HCT116 (cell line): Measurements from ENCODE around the gene CALML3. TPM values are rescaled to one million over a fixed set of nuclear protein-coding genes. Genes with fewer than 3 reads are reported as not detected.

Source experiments
- ATAC-seq: fragments of 200-7000 bp; cut with Tn5 transposase; 2 replicates; pipeline ENCODE4 v1.9.1; 2020; ENCODE audit warnings: mild to moderate bottlenecking, moderate library complexity
- BruUV-seq: library from RNA; stranded (reverse); fragments of 400-500 nt; replicated peaks from 2 replicates; lab custom pipeline; 2021; lab: Mats Ljungman, UMichigan
- CTCF ChIA-PET: fragments of 300-600 bp; sonication (Branson Sonifier 250); formaldehyde crosslinking; loops from one replicate; lab custom pipeline; 2021; ENCODE audit warnings: antibody characterized with exemption; lab: Charles Lee
- POLR2A ChIA-PET: fragments of 300-600, 350-600 bp; sonication (Branson Sonifier 250); formaldehyde crosslinking; loops from one replicate; lab custom pipeline; 2021; ENCODE audit warnings: antibody characterized with exemption; lab: Charles Lee
- RAD21 ChIA-PET, 2 experiments: fragments of 300-600 bp; sonication (Branson Sonifier 250); formaldehyde crosslinking; loops; one replicate each; lab custom pipeline; 2023; ENCODE audit warnings: low total read pairs in 2 of 2; ENCODE audit not compliant: uncharacterized antibody in 2 of 2, unreplicated experiment in 2 of 2, low non-redundant PET in 1 of 2; lab: Charles Lee
- DNase-seq: peaks from one replicate; pipeline ENCODE4 v3.0.0-alpha.2; 2010; ENCODE audit warnings: low read depth, low spot score
- H2AFZ ChIP-seq: fragments of 200-600 bp; shearing (Covaris generic), sonication (generic); 2 replicates; pipeline ENCODE4 v1.6.1; 2017; ENCODE audit warnings: low read depth, mixed run types, mixed read lengths, antibody characterized with exemption, low read length; ENCODE audit not compliant: poor library complexity, severe bottlenecking
- H3K27ac ChIP-seq: 2 replicates; pipeline ENCODE4 v1.5.1; 2012; ENCODE audit warnings: low read depth, low read length
- H3K27me3 ChIP-seq: fragments of 200-600 bp; sonication (generic); 2 replicates; pipeline ENCODE4 v1.6.1; 2016; ENCODE audit warnings: mixed run types, low read length, mixed read lengths; ENCODE audit not compliant: insufficient read depth
- H3K36me3 ChIP-seq, 2 experiments: fragments of 200-500 bp in 1 of 2; fragments of 200-600 bp in 1 of 2; sonication (Bioruptor generic) in 1 of 2; sonication (generic) in 1 of 2; 2 replicates each; pipeline versions ENCODE4 v1.5.1 to v1.6.1; 2014 to 2016; ENCODE audit warnings: low read length in 2 of 2, inconsistent platforms in 1 of 2, mixed read lengths in 1 of 2, mixed run types in 1 of 2; ENCODE audit not compliant: insufficient read depth in 2 of 2, control insufficient read depth in 1 of 2
- H3K4me1 ChIP-seq, 2 experiments: fragments of 200-600 bp in 1 of 2; sonication (generic) in 1 of 2; 2 replicates each; pipeline versions ENCODE4 v1.5.1 to v1.6.1; 2012 to 2017; ENCODE audit warnings: low read length in 2 of 2, inconsistent platforms in 1 of 2, mild to moderate bottlenecking in 1 of 2, mixed read lengths in 1 of 2, mixed run types in 1 of 2, moderate library complexity in 1 of 2; ENCODE audit not compliant: insufficient read depth in 2 of 2, control insufficient read depth in 1 of 2
- H3K4me2 ChIP-seq: fragments of 200-600 bp; sonication (generic); 2 replicates; pipeline ENCODE4 v1.6.1; 2017; ENCODE audit warnings: mixed run types, low read length, mixed read lengths
- H3K4me3 ChIP-seq, 2 experiments: fragments of 200-600 bp in 1 of 2; sonication (generic) in 1 of 2; replicated peaks in 1 of 2; 2 replicates each; pipeline ENCODE4 v1.5.1; 2011 to 2016; ENCODE audit warnings: low read length in 2 of 2, control low read depth in 1 of 2, low read depth in 1 of 2, mild to moderate bottlenecking in 1 of 2, mixed read lengths in 1 of 2, mixed run types in 1 of 2
- H3K79me2 ChIP-seq: fragments of 200-600 bp; sonication (generic); 2 replicates; pipeline ENCODE4 v1.6.1; 2017; ENCODE audit warnings: mild to moderate bottlenecking, mixed run types, low read length, moderate library complexity, mixed read lengths; ENCODE audit not compliant: insufficient read depth
- H3K9ac ChIP-seq: fragments of 200-600 bp; sonication (generic); 2 replicates; pipeline ENCODE4 v1.6.1; 2016; ENCODE audit warnings: low read length, mixed read lengths
- H3K9me2 ChIP-seq: fragments of 200-600 bp; sonication (generic), shearing (Covaris generic); 2 replicates; pipeline ENCODE4 v1.6.1; 2017; ENCODE audit warnings: mixed run types, mild to moderate bottlenecking, moderate library complexity; ENCODE audit not compliant: insufficient read depth
- H3K9me3 ChIP-seq, 2 experiments: fragments of 200-500 bp in 1 of 2; fragments of 200-600 bp in 1 of 2; sonication (Bioruptor generic) in 1 of 2; sonication (generic) in 1 of 2; 2 replicates each; pipeline ENCODE4 v1.6.1; 2014 to 2017; ENCODE audit warnings: low read length in 2 of 2, mixed read lengths in 2 of 2, inconsistent platforms in 1 of 2, low read depth in 1 of 2, mild to moderate bottlenecking in 1 of 2, mixed run types in 1 of 2, moderate library complexity in 1 of 2; ENCODE audit not compliant: control insufficient read depth in 1 of 2, insufficient read depth in 1 of 2
- H4K20me1 ChIP-seq: fragments of 200-600 bp; sonication (generic), shearing (Covaris generic); 2 replicates; pipeline ENCODE4 v1.6.1; 2017; ENCODE audit warnings: mixed run types, mild to moderate bottlenecking, moderate library complexity; ENCODE audit not compliant: insufficient read depth
- CEBPB ChIP-seq: IDR thresholded peaks from 2 replicates; pipeline ENCODE4 v1.6.1; 2012; ENCODE audit warnings: low read depth
- ELF1 ChIP-seq: IDR thresholded peaks from 2 replicates; pipeline ENCODE4 v1.6.1; 2012; ENCODE audit warnings: low read depth, borderline replicate concordance
- EZH2 ChIP-seq: fragments of 200-600 bp; sonication (generic); IDR thresholded peaks from 2 replicates; pipeline ENCODE4 v1.6.1; 2017; ENCODE audit warnings: antibody characterized with exemption, mixed run types
- FOSL1 ChIP-seq: IDR thresholded peaks from 2 replicates; pipeline ENCODE4 v1.6.1; 2012; ENCODE audit warnings: low read depth
- JUND ChIP-seq: IDR thresholded peaks from 2 replicates; pipeline ENCODE4 v1.6.1; 2012
- POLR2A ChIP-seq: IDR thresholded peaks from 2 replicates; pipeline ENCODE4 v1.7.0; 2011; ENCODE audit warnings: borderline replicate concordance; ENCODE audit not compliant: insufficient read depth, insufficient read length; ENCODE audit errors: extremely low read depth
- YY1 ChIP-seq: IDR thresholded peaks from 2 replicates; pipeline ENCODE4 v1.6.1; 2011; ENCODE audit warnings: low read length, low read depth, moderate library complexity, mild to moderate bottlenecking; ENCODE audit not compliant: insufficient replicate concordance; ENCODE audit errors: extremely low read depth
- ZFX ChIP-seq: fragments of 450-650 bp; IDR thresholded peaks from 2 replicates; pipeline ENCODE4 v1.6.1; 2017
- ZNF274 ChIP-seq: fragments of 200-500 bp; sonication (Bioruptor generic); IDR thresholded peaks from 2 replicates; pipeline ENCODE4 v1.6.1; 2014; ENCODE audit warnings: mild to moderate bottlenecking, low read depth, low read length, inconsistent platforms
- intact Hi-C: fragments of 100-400 bp; cut with micrococcal nuclease; formaldehyde crosslinking; loops from 2 replicates; pipeline ENCODE4 v1.10.0; 2022
- total RNA-seq: library from RNA; stranded (reverse); gene quantifications from one replicate; pipeline ENCODE4 v1.2.1, GENCODE V29; 2021; ENCODE audit not compliant: unreplicated experiment
- TF ChIP-seq, protein P1 (sequence below), 3 experiments: fragments of 200-600 bp in 1 of 3; sonication (generic) in 1 of 3; IDR thresholded peaks in 2 of 3; conservative IDR thresholded peaks in 1 of 3; 2 replicates each; pipeline ENCODE4 v1.5.1; 2012 to 2017; ENCODE audit warnings: low read depth in 2 of 3, low read length in 2 of 3, antibody characterized with exemption in 1 of 3, borderline replicate concordance in 1 of 3, control low read depth in 1 of 3, mild to moderate bottlenecking in 1 of 3, mixed read lengths in 1 of 3, mixed run types in 1 of 3, moderate library complexity in 1 of 3; ENCODE audit not compliant: insufficient read depth in 1 of 3

Gene CALML3
- total RNA-seq, 1 experiment from 2014 or later: not detected

DNA sequence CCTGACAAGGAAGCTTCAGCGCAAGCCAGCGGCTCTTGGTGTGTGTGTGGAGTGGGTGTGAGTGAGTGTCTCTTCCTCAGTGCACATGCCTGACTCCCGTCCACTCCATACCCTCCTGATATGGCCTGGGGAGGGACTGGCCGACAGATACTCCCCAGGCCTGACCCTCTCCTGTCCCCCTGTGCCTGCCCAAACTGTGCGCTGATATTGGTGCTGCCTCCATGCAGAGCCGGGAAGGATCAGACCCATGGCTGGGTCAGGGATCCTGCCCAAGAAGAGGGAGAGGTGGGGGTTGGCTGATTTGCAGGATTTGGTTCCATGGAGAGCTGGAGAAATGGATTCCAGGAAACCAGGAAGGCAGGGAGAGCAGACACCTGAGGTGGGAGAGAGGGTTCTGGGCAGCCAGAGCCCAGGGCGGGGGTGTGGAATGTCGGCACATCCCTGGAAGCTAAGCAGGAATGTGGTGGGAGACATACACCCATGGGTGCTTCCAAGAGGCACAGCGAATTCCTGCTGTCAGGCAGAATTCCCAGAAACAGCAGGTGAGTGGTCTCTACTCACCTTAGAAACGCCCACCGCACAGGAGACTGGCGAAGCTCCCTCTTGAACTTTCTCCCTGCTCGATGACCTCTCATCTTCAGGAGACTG lies 31.7 kb upstream of the CALML3 start:
- CTCF ChIA-PET: no interaction called here
- Histone ChIP-seq H4K20me1 (no peaks in the 10 kb centered on the region), H3K9ac (no peak overlapping the region), H3K4me1 (peaks cover 0 to 5% of the 10 kb centered on the region in 2 experiments; a peak in 1 of 4 replicates), H3K36me3 (no peaks in the 10 kb centered on the region), H2AFZ (no peak overlapping the region), H3K9me3 (no peaks in the 10 kb centered on the region), H3K4me2 (no peak overlapping the region), H3K27me3 (no peaks in the 10 kb centered on the region), H3K9me2 (no peaks in the 10 kb centered on the region), H3K27ac (no peak overlapping the region), H3K79me2 (no peaks in the 10 kb centered on the region), H3K4me3 (no peak overlapping the region)
- TF ChIP-seq ZFX (no peak), JUND (no peak), EZH2 (no peak), CEBPB (no peak), POLR2A (no peak), FOSL1 (no peak), ZNF274 (no peak), YY1 (no peak), ELF1 (no peak)
- TF ChIP-seq, protein P1, sequence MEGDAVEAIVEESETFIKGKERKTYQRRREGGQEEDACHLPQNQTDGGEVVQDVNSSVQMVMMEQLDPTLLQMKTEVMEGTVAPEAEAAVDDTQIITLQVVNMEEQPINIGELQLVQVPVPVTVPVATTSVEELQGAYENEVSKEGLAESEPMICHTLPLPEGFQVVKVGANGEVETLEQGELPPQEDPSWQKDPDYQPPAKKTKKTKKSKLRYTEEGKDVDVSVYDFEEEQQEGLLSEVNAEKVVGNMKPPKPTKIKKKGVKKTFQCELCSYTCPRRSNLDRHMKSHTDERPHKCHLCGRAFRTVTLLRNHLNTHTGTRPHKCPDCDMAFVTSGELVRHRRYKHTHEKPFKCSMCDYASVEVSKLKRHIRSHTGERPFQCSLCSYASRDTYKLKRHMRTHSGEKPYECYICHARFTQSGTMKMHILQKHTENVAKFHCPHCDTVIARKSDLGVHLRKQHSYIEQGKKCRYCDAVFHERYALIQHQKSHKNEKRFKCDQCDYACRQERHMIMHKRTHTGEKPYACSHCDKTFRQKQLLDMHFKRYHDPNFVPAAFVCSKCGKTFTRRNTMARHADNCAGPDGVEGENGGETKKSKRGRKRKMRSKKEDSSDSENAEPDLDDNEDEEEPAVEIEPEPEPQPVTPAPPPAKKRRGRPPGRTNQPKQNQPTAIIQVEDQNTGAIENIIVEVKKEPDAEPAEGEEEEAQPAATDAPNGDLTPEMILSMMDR (IDR thresholded peaks at IDR 0.05 in 2 of 3, conservative IDR thresholded peaks at IDR 0.05 in 1 of 3; ENCODE audit: borderline replicate concordance in 1 of 3, insufficient read depth in 1 of 3, low read depth in 2 of 3, low read length in 2 of 3): no peak
- ATAC-seq (no peak), DNase-seq (no peak)
- BruUV-seq: no TSS peak
- intact Hi-C loops: no loop called here
- RAD21 ChIA-PET: no interaction called here
- POLR2A ChIA-PET: no interaction called here
